GM20431 (cell line): ENCODE measurements around the gene PARP11.
"Not testable (repeated sequence)": the region's sequence is repeated elsewhere in the genome, so short reads cannot be mapped to it uniquely, and the experiment has no call there.

Experiments
- in situ Hi-C: fragments of 300-500 bp; cut with MseI, MboI; formaldehyde crosslinking; loops from one replicate; pipeline ENCODE4 v1.15.0; 2020; ENCODE audit warnings: low sequenced_read_pairs; ENCODE audit not compliant: unreplicated experiment

The PARP11 gene

DNA sequence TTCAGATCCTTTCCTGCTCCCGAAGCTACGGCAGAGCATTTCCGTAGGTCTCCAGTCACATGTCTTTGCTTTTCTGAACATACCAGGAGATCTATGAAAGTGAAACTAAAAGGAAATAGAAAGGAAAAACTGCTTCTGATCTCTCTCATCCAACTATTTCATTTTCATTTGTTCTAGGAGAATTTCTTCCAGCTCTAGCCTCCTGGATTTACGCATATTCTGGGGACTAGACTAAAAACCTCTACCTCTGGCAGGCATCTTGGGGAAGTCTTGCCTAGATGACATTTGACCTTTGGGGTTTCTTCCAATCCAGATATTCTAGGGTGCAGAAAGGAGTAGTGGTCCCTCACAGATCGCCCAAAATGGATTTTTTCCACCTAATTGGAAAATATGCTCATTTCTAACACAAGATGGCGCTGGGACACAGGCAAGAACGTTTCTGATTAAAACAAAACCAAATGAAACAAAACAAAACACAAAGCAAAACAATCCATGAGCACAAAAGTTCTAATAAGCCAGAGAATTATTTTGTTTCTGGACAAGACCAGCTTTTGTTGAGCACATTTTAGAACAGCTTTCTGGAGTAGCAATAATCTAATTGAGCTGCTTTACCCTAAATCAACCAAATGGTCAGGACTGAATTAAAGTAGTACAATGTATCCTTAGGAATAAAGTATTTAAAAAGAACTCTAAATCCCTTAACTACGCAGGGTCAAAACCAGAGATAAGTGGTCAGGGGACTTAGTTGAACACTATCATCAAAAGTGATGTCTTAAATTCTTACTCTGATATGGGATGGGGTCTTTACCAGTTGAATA lies 12.3 kb upstream of the PARP11 start:
- in situ Hi-C loops, result no loop called here

DNA sequence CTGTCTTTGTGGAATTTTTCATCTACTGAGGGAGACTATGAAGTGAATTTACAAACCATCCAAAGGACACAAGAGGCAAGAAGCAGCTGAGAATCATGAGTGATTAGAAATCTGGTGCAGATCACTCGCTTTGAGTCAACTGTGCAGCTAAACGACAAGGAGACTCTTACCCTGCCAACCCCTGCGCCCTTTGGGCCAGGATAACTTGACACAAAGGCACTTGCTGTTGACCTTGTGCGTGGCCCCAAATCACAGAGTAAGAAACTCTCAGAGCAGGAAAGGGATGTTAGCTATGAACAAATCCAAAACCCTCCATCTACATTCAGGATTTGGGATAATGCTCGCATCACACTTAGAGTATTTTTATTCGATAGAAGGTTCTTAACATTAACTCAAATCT lies 11.5 kb upstream of the PARP11 start:
- in situ Hi-C loops, result no loop called here

GRCh38 chr12:3882896-3883564 lies 9.8 kb upstream of the PARP11 start:
- in situ Hi-C loops, result no loop called here

DNA sequence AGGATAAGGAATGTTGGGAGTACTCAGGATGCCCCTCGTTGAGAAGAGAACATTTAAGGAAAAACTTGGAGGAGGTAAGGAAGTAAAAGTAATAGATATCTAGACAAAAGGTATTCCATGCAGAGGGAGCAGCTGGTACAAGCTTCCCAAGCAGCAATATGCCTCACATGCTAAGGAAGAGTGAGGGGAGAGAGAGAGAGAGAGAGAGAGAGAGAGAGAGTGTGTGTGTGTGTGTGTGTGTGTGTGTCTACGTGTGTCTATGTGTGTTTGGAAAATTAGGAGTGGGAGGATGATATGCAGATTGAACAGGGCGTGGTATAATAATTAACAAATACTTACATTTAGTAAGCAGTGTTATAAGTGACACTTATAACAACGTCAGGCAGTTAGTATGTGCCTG lies 9.2 kb upstream of the PARP11 start:
- in situ Hi-C loops, result no loop called here

GRCh38 chr12:3881281-3881950 lies 8.2 kb upstream of the PARP11 start:
- in situ Hi-C loops, result no loop called here

- in situ Hi-C loops, result no loop called here
These were observed 6.6 kb upstream of the PARP11 start for GRCh38 chr12:3879846-3880245.

GRCh38 chr12:3871356-3871755 lies 1.8 kb downstream of the PARP11 start:
- in situ Hi-C loops, result no loop called here

- in situ Hi-C loops, result no loop called here
These were observed 3.3 kb downstream of the PARP11 start for GRCh38 chr12:3869865-3870264.

DNA sequence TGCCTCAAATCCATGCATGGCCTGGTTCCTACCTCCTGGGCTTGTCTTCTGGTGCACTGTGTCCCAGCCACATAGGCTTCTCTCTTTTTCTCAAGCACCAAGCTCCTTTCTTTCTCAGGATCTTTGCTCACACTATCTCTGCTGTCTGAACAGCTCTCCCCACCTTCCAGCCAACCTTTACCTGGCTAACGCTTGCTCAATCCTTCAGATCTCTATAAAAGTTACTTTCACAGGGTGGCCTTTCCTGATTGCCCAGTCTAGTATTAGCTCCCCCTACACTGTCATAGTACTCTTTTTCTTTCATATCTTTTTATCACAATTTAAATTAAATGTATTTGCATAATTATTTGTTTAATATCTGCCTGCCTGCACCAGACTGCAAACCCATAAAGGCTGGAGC lies 3.8 kb downstream of the PARP11 start:
- in situ Hi-C loops, result no loop called here

DNA sequence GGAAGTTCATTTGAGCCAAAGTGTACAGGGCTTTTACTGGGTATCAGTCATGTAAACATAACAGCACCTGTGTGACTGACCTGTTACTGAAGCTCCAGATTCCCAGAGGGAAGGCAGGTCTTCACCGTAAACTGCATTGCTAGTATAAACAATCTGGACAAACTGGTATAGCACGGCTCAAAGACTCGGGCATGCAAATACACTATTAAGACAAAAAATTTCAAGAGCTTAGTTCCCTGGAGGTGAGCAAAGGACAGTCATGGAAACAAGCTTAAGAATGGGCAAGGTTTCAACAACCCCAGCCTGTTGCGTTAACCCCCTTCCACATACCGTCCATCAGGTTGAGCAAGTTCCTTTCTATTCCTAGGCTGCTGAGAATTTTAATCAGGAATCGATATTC lies 9.4 kb downstream of the PARP11 start:
- in situ Hi-C loops, result no loop called here

DNA sequence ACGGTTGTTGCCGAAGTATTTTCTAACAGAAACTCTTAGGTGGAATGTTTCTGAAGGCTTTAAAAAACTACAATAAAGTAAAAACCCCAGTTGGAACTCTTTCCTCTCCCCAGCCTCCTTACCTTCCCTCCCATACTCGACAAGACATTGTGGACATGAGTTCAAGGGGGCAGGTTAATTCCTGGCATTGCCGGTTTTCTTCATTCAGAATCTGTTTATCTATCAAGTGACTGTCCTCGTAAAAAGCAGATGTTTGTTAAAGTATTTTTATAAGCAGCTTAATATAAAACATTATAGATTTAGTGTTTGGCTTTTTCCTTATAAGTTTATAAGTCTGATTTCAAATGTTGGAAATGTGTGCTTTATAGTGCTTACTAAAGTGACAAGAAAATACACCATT lies 30.7 kb downstream of the PARP11 start:
- in situ Hi-C loops, result no loop called here

DNA sequence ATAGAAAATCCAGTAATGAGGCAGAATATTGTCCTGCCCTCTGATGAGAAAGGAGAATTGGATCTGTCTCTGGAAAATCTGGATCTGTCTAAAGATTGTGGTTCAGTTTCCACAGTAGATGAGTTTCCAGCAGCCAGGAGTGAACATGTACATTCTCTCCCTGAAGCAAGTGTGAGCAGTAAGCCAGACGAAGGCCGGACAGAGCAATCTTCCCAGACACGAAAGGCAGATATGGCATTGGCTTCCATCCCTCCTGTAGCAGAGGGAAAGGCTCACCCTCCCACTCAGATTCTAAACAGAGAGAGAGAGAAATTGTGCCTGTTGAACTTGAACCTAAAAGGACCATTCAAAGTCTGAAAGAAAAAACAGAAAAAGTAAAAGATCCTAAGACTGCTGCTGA lies 31.4 kb downstream of the PARP11 start:
- in situ Hi-C loops, result no loop called here

- in situ Hi-C loops, result not testable (repeated sequence)
These were observed 32.4 kb downstream of the PARP11 start for GRCh38 chr12:3840833-3841232.

- in situ Hi-C loops, result not testable (repeated sequence)
These were observed 33.5 kb downstream of the PARP11 start for GRCh38 chr12:3839745-3840144.

DNA sequence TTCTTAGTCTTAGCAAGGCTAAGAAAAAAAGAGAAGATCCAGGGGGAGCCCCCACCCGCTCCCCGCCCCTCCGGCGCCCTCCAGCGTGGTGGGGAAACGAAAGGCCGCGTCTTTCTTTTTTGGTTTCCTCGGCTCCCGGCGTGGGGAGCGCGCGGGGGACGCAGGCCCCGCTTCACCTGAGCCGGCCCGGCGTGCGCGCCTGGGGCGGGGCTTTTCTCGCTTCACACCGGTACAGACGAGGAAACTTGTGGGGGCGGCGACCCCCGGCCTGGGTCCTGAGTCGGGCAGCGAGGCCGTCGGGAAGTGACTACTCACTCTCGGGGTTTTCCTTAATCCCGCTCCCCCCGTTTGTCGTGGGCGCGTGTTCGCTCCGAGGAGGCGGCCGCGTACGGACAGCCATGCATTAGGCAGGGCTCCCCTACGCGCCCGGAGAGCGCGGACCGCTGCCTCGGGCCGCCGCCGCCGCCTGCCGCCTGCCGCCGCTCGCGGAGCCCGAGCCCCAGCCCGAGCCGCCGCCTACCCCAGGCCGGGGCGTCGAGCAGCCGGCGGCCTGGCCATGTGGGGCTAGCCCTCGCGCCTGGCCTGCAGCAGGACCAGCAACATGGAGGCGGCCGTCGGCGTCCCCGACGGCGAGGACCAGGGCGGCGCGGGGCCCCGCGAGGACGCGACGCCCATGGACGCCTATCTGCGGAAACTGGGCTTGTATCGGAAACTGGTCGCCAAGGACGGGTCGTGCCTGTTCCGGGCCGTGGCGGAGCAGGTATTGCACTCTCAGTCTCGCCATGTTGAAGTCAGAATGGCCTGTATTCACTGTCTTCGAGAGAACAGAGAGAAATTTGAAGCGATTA lies 34.3 kb downstream of the PARP11 start:
- in situ Hi-C loops, result not testable (repeated sequence)

DNA sequence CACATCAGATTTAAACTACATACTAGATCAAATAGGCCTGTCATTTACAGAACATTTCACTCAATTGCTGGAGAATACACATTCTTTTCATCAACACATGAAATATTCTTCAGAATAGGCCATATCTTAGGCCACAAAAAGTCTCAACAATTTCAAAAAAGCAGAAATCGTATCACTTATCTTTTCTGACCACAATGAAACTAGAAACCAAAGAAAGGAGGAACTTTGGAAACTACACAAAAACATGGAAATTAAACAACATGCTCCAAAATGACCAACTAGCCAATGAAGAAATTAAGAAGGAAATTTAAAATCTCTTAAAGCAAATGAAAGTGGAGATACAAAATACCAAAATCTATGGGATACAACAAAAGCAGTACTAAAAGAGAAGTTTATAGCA lies 35.1 kb downstream of the PARP11 start:
- in situ Hi-C loops, result no loop called here

- in situ Hi-C loops, result no loop called here
These were observed 36.1 kb downstream of the PARP11 start for GRCh38 chr12:3837049-3837448.

GRCh38 chr12:3836641-3837040 lies 36.6 kb downstream of the PARP11 start:
- in situ Hi-C loops, result no loop called here

- in situ Hi-C loops, result no loop called here
These were observed 37.3 kb downstream of the PARP11 start for GRCh38 chr12:3835914-3836313.

DNA sequence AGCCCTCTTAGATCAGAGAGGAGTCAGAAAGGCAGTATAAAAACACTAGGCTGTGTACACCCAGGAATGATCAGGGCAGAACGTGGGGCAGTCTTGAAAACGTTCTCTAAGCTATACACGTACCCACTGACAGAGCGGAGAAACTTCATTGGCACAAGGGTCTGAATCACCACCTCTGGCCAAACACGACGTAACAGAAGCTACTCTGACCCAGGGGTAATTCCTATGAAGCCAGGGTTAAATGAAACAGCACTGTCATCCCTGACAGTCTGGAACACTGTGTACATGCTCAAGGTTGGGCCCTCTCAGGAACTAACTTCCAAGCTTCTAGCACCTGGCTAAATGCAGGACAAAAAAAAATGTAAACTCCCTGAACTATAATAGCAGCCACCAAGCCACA lies 38.4 kb downstream of the PARP11 start:
- in situ Hi-C loops, result no loop called here
